Amniotic stem cell (primary cell): Measurements from ENCODE around the gene MYO18A.
A peak's percentile ranks its signal among the peaks of the same experiment; 100 is the strongest.
"Not testable (repeated sequence)": the region's sequence is repeated elsewhere in the genome, so short reads cannot be mapped to it uniquely, and the experiment has no call there.

Source experiments
- DNase-seq: peaks from one replicate; lab custom pipeline; 2025; lab: John Stamatoyannopoulos, UW

MYO18A gene

GRCh38 chr17:29147228-29147627 is 33.0 kb downstream of the MYO18A start:
- not testable (repeated sequence) for DNase-seq

GRCh38 chr17:29146369-29146972 is 33.7 kb downstream of the MYO18A start:
- no peak for DNase-seq

GRCh38 chr17:29145289-29146073 is 34.7 kb downstream of the MYO18A start:
- peak; percentile 60 for DNase-seq

- no peak for DNase-seq
Observed at GRCh38 chr17:29143894-29144293, 36.3 kb downstream of the MYO18A start.

- no peak for DNase-seq
Observed at GRCh38 chr17:29141514-29141876, 38.7 kb downstream of the MYO18A start.

GRCh38 chr17:29140631-29141513 is 39.3 kb downstream of the MYO18A start:
- DNase-seq, result no peak

GRCh38 chr17:29140051-29140621 is 40.1 kb downstream of the MYO18A start:
- DNase-seq, result no peak

GRCh38 chr17:29138971-29139691 is 41.1 kb downstream of the MYO18A start:
- no peak for DNase-seq

GRCh38 chr17:29138184-29138955 is 41.8 kb downstream of the MYO18A start:
- no peak for DNase-seq

GRCh38 chr17:29136998-29137730 is 43.0 kb downstream of the MYO18A start:
- no peak for DNase-seq

GRCh38 chr17:29135464-29135863 is 44.7 kb downstream of the MYO18A start:
- no peak for DNase-seq

- DNase-seq, result no peak
Observed at GRCh38 chr17:29133121-29133713, 47.0 kb downstream of the MYO18A start.

- DNase-seq, result peak; percentile 72
Observed at GRCh38 chr17:29131814-29132682, 48.1 kb downstream of the MYO18A start.

- DNase-seq, result no peak
Observed at GRCh38 chr17:29129731-29130130, 50.5 kb downstream of the MYO18A start.

- no peak for DNase-seq
Observed at GRCh38 chr17:29127840-29128239, 52.4 kb downstream of the MYO18A start.

- no peak for DNase-seq
Observed at GRCh38 chr17:29126268-29126930, 53.8 kb downstream of the MYO18A start.

- no peak for DNase-seq
Observed at GRCh38 chr17:29125651-29126050, 54.5 kb downstream of the MYO18A start.

- DNase-seq, result no peak
Observed at GRCh38 chr17:29124925-29125273, 55.3 kb downstream of the MYO18A start.
